ENCODE results near the gene MAP3K7CL. TPM values are rescaled to one million over a fixed set of nuclear protein-coding genes. Genes with fewer than 3 reads are reported as not detected.

MAP3K7CL gene
- polyA plus RNA-seq, 1 experiment, result 11.0 TPM

DNA sequence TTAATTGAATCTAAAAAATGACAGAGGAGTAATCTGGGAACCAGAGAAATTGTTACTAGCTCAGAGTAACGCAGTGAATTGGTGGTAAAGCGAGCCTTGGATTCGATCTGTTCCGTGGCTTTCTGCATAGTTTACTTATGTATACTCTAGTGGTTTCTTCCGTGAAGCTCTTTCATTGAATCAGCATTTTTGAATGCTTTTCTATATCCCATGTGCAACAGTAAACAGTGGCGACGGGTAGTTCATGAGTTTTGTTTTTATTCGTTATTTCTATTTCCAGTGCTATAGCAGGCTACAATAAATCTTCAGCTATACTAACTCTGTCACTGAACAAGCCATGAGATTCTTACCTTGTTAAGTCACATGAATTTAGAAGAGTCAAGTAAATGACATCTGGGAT lies 14.5 kb upstream of the MAP3K7CL start:
- no peak for DNase-seq (ENCODE audit: low read depth, low spot score)

GRCh38 chr21:29117372-29117955 lies 13.0 kb upstream of the MAP3K7CL start:
- POLR2A ChIA-PET, result no interaction called here
- no peak overlapping the region for H3K4me3 ChIP-seq (ENCODE audit: low read depth, low read length)
- no peaks in the 10 kb centered on the region for H3K9me3 ChIP-seq (ENCODE audit: control insufficient read depth, insufficient read depth, low read length)
- TF ChIP-seq CTCF (IDR thresholded peaks at IDR 0.05; ENCODE audit: low read depth, low read length), result no peak
- DNase-seq (ENCODE audit: low read depth, low spot score), result no peak
- H3K27me3 ChIP-seq (ENCODE audit: control insufficient read depth, insufficient read depth, low read length), result no peaks in the 10 kb centered on the region
- CTCF ChIA-PET, result no interaction called here
- no peak overlapping the region for H3K27ac ChIP-seq (ENCODE audit: low read depth, low read length)

More for the DNA sequence above, 14.5 kb upstream of the MAP3K7CL start:
- Histone ChIP-seq H3K27me3 (ENCODE audit: control insufficient read depth, insufficient read depth, low read length) (no peaks in the 10 kb centered on the region), H3K27ac (ENCODE audit: low read depth, low read length) (no peak overlapping the region), H3K9me3 (ENCODE audit: control insufficient read depth, insufficient read depth, low read length) (no peaks in the 10 kb centered on the region), H3K4me3 (ENCODE audit: low read depth, low read length) (no peak overlapping the region)
- CTCF ChIA-PET, result interaction anchor here (1.1 to 1.3 kb wide), 2 partner anchors 8 to 256 kb away, joined by 3 to 5 read pairs; no protein-coding TSS in a partner anchor
- POLR2A ChIA-PET, result no interaction called here
- TF ChIP-seq CTCF (IDR thresholded peaks at IDR 0.05; ENCODE audit: low read depth, low read length), result no peak

DNA sequence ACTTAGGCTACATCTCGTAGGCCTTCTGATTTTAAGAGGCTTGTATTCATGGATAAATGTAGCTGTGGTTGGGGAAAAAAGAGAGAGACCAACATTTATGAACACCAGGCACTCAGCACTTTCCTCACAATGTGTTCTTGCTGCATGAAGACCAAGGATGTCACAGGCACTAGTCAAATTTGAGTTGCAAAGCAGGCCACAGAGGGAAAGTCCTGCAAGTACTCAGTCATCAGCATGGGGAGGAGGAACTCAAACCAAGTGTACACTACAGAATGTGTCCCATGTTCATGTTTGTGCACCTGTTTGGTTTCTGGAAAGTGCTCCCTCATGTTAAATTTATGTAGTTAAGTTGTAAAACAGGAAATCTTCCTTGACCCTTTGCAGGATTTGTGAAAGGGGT lies 8.7 kb upstream of the MAP3K7CL start:
- CTCF ChIA-PET, result interaction anchor here (0.5 kb wide), 1 partner anchor 722 kb away, joined by 3 read pairs; no protein-coding TSS in a partner anchor
- DNase-seq (ENCODE audit: low read depth, low spot score), result no peak
- no peak overlapping the region for H3K27ac ChIP-seq (ENCODE audit: low read depth, low read length)
- no peaks in the 10 kb centered on the region for H3K9me3 ChIP-seq (ENCODE audit: control insufficient read depth, insufficient read depth, low read length)
- POLR2A ChIA-PET, result no interaction called here
- no peaks in the 10 kb centered on the region for H3K27me3 ChIP-seq (ENCODE audit: control insufficient read depth, insufficient read depth, low read length)
- H3K4me3 ChIP-seq (ENCODE audit: low read depth, low read length), result no peak overlapping the region
- no peak for TF ChIP-seq CTCF (IDR thresholded peaks at IDR 0.05; ENCODE audit: low read depth, low read length)

DNA sequence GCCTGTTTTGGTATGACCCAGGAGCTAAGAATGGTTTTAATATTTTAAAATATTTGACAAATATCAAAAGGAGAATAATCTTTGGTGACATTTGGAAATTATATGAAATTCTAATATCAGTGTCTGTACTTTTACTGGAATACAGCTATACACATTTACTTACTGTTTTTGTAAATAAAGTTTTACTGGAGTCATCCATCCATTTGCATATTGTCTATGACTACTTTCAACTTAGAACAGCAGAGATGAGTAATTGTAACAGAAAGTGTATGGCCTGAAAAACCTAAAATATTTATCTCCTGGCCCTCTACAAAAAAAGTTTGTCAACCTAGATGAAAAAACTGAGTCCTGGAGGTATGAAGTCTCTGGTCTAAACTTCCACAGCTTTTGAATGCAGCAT lies 5.8 kb upstream of the MAP3K7CL start:
- no peak for DNase-seq (ENCODE audit: low read depth, low spot score)
- no peak overlapping the region for H3K4me3 ChIP-seq (ENCODE audit: low read depth, low read length)
- no peaks in the 10 kb centered on the region for H3K27me3 ChIP-seq (ENCODE audit: control insufficient read depth, insufficient read depth, low read length)
- CTCF ChIA-PET, result interaction anchor here (0.7 to 1.2 kb wide), 3 partner anchors 9 to 398 kb away, joined by 3 to 6 read pairs (median 5); no protein-coding TSS in a partner anchor
- no peaks in the 10 kb centered on the region for H3K9me3 ChIP-seq (ENCODE audit: control insufficient read depth, insufficient read depth, low read length)
- POLR2A ChIA-PET, result interaction anchor here (0.7 kb wide), 3 partner anchors 176 to 616 kb away, joined by 6 to 8 read pairs (median 6); no protein-coding TSS in a partner anchor
- H3K27ac ChIP-seq (ENCODE audit: low read depth, low read length), result no peak overlapping the region
- no peak for TF ChIP-seq CTCF (IDR thresholded peaks at IDR 0.05; ENCODE audit: low read depth, low read length)

DNA sequence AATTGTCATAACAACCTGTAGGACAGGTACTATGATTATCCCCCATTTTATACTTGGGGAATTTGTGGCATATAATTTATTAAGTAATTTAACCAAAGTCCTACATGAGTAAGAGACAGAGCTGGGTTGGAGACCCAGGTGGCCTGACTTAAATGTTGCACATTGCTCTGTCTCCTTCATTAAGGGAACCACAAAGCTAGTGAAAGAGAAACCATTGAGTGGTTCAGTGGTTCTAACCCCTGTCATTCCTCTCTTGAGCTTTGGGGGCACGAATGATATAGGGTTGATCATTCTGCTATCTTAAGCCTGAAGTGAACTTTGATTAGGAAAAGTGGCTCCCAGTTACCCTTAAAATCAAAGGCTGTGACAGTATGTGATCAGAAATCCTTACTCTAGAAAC lies 5.3 kb upstream of the MAP3K7CL start:
- POLR2A ChIA-PET, result no interaction called here
- CTCF ChIA-PET, result no interaction called here
- no peaks in the 10 kb centered on the region for H3K9me3 ChIP-seq (ENCODE audit: control insufficient read depth, insufficient read depth, low read length)
- H3K27ac ChIP-seq (ENCODE audit: low read depth, low read length), result no peak overlapping the region
- no peak for DNase-seq (ENCODE audit: low read depth, low spot score)
- no peak overlapping the region for H3K4me3 ChIP-seq (ENCODE audit: low read depth, low read length)
- no peak for TF ChIP-seq CTCF (IDR thresholded peaks at IDR 0.05; ENCODE audit: low read depth, low read length)
- no peaks in the 10 kb centered on the region for H3K27me3 ChIP-seq (ENCODE audit: control insufficient read depth, insufficient read depth, low read length)

All from AG04450 (cell line).